HFF-Myc (cell line): ENCODE results near the gene ABCC5.

Source experiments
- DNase-seq: peaks from one replicate; pipeline ENCODE4 v3.0.0-alpha.2; 2011; ENCODE audit warnings: low read depth; ENCODE audit errors: extremely low read depth
- H3K4me3 ChIP-seq: replicated peaks from 2 replicates; pipeline ENCODE4 v1.5.1; 2011; ENCODE audit warnings: low read depth, mild to moderate bottlenecking, control low read depth, low read length
- CTCF ChIP-seq: IDR thresholded peaks from 2 replicates; pipeline ENCODE4 v1.5.1; 2012; ENCODE audit warnings: mild to moderate bottlenecking, low read depth, low read length, control low read depth; ENCODE audit errors: missing control alignments

The ABCC5 gene

GRCh38 chr3:183917776-183918175, 99.9 kb downstream of the ABCC5 start:
- no peak for TF ChIP-seq CTCF
- no peak overlapping the region for H3K4me3 ChIP-seq
- no peak for DNase-seq

DNA sequence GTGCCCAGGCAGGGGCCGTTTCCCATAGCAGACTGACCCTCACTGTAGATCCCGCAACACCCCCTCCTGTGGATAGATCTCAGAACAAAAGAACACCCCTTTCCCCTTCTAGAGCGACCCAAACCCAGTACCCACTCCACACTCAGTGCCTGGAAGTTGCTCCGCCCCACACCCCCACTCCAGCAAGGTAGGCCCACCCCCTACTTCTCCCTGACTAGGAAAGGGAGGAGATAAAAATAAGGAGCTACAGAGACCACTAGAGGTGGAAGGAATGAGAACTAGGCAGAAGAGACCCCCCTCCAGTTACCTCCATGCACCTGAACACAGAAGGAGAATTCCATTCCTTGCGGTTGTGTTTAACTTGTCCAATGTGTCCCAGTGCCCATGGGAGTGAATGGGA, 102.8 kb downstream of the ABCC5 start:
- TF ChIP-seq CTCF, result no peak
- H3K4me3 ChIP-seq, result no peak overlapping the region
- DNase-seq, result no peak

GRCh38 chr3:183913580-183913920, 104.1 kb downstream of the ABCC5 start:
- no peak for TF ChIP-seq CTCF
- no peak overlapping the region for H3K4me3 ChIP-seq
- DNase-seq, result no peak

GRCh38 chr3:183912895-183913579, 104.6 kb downstream of the ABCC5 start:
- no peak for TF ChIP-seq CTCF
- no peak for DNase-seq

DNA sequence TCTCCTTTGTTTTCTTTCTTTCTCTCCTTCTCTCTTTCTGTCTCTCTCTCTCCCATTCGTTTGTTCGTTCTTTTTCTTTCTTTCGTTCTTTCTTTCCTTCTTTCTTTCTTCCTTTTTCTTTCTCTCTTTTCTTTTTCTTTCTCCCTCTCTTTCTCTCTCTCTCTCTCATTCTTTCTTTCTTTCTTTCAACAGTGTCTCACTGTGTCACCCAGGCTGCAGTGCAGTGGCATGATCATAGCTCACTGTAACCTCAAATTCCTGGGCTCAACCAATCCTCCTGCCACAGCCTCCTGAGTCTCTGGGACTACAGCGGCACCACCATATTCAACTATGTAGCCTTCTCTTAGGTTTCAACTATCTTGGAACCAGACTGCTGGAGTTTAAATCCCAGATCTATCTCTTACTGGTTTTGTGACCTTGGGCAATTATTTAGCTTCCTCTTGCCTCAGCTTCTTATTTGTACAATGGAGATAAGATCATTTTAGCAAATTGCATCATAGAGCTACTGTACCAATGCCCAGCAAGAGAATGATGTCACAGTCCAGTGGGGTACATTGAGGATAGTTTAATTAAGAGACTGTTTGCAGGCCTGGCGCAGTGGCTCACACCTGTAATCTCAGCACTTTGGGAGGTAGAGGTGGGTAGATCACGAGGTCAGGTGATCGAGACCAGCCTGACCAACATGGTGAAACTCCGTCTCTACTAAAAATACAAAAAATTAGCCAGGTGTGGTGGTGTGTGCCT, 105.7 kb downstream of the ABCC5 start:
- DNase-seq, result no peak

More at GRCh38 chr3:183912895-183913579, 104.6 kb downstream of the ABCC5 start:
- H3K4me3 ChIP-seq, result no peak overlapping the region

DNA sequence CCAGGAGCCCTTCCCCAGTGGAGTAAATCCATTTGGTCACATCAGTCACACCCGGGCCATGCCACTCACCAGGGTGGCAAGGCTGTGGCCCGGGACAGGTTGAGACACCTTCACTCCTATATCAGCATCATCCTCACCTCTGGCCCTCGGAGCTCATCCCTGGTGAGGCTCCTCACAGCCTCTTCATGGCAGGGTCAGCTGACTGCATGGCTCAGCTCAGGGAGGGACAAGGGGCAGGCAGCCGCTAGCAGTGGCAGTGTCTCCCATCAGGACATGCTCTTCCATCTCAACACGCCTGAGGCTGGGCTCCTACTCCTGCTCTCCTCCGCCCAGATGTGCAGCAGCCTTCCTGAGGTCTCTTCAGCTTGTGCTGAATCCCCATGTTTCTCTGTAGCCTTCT, 106.6 kb downstream of the ABCC5 start:
- TF ChIP-seq CTCF, result no peak

More for the DNA sequence above, 105.7 kb downstream of the ABCC5 start:
- TF ChIP-seq CTCF, result no peak
- H3K4me3 ChIP-seq, result no peak overlapping the region

More for the DNA sequence above, 106.6 kb downstream of the ABCC5 start:
- no peak overlapping the region for H3K4me3 ChIP-seq
- DNase-seq, result no peak
